ENCODE data around the gene PKP2.

GRCh38 chr12:32770141-32770540 is 126.4 kb downstream of the PKP2 start:
- TF ChIP-seq, protein P1, sequence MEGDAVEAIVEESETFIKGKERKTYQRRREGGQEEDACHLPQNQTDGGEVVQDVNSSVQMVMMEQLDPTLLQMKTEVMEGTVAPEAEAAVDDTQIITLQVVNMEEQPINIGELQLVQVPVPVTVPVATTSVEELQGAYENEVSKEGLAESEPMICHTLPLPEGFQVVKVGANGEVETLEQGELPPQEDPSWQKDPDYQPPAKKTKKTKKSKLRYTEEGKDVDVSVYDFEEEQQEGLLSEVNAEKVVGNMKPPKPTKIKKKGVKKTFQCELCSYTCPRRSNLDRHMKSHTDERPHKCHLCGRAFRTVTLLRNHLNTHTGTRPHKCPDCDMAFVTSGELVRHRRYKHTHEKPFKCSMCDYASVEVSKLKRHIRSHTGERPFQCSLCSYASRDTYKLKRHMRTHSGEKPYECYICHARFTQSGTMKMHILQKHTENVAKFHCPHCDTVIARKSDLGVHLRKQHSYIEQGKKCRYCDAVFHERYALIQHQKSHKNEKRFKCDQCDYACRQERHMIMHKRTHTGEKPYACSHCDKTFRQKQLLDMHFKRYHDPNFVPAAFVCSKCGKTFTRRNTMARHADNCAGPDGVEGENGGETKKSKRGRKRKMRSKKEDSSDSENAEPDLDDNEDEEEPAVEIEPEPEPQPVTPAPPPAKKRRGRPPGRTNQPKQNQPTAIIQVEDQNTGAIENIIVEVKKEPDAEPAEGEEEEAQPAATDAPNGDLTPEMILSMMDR (IDR thresholded peaks at IDR 0.05; ENCODE audit: extremely low read depth in 1 of 2, insufficient read depth in 1 of 2, low read depth in 1 of 2, low read length in 2 of 2) = no peak
- no peak for TF ChIP-seq POLR2AphosphoS5 (IDR thresholded peaks at IDR 0.05; ENCODE audit: insufficient read depth, low read depth, low read length)
- TF ChIP-seq POLR2A (IDR thresholded peaks at IDR 0.05; ENCODE audit: low read depth, low read length) = no peak
